DMS79 treated with DMSO at 0.1 percent for 48 hours (cell line): Measurements from ENCODE around the gene GPR15.

ENCODE experiments used
- DNase-seq: peaks from one replicate; lab custom pipeline; 2025; lab: John Stamatoyannopoulos, UW

Gene GPR15

GRCh38 chr3:98530676-98531075, 1.1 kb upstream of the GPR15 start:
- no peak for DNase-seq

GRCh38 chr3:98532275-98532637, 478 bp downstream of the GPR15 start:
- no peak for DNase-seq

GRCh38 chr3:98532709-98533571, 1.2 kb downstream of the GPR15 start:
- no peak for DNase-seq

GRCh38 chr3:98534168-98534567, 2.4 kb downstream of the GPR15 start:
- no peak for DNase-seq

- no peak for DNase-seq
These were observed 3.0 kb downstream of the GPR15 start for GRCh38 chr3:98534734-98535133.

GRCh38 chr3:98536456-98537017, 4.8 kb downstream of the GPR15 start:
- DNase-seq: no peak

- no peak for DNase-seq
These were observed 8.6 kb downstream of the GPR15 start for GRCh38 chr3:98540346-98540745.

- DNase-seq: no peak
These were observed 9.9 kb downstream of the GPR15 start for GRCh38 chr3:98541695-98542094.

GRCh38 chr3:98542623-98543022, 10.8 kb downstream of the GPR15 start:
- DNase-seq: no peak

- DNase-seq: no peak
These were observed 14.2 kb downstream of the GPR15 start for GRCh38 chr3:98545940-98546339.

- DNase-seq: no peak
These were observed 16.8 kb downstream of the GPR15 start for GRCh38 chr3:98548544-98548943.

- no peak for DNase-seq
These were observed 19.1 kb downstream of the GPR15 start for GRCh38 chr3:98550833-98551232.

- no peak for DNase-seq
These were observed 19.5 kb downstream of the GPR15 start for GRCh38 chr3:98551236-98551635.

GRCh38 chr3:98551754-98552153, 20.0 kb downstream of the GPR15 start:
- DNase-seq: no peak

GRCh38 chr3:98552232-98553020, 20.6 kb downstream of the GPR15 start:
- DNase-seq: no peak

- no peak for DNase-seq
These were observed 21.3 kb downstream of the GPR15 start for GRCh38 chr3:98553021-98553563.

GRCh38 chr3:98553753-98554152, 22.0 kb downstream of the GPR15 start:
- no peak for DNase-seq

GRCh38 chr3:98554580-98554979, 22.8 kb downstream of the GPR15 start:
- DNase-seq: no peak

GRCh38 chr3:98555025-98555379, 23.2 kb downstream of the GPR15 start:
- DNase-seq: no peak

GRCh38 chr3:98556164-98557130, 24.7 kb downstream of the GPR15 start:
- no peak for DNase-seq

GRCh38 chr3:98557324-98558010, 25.7 kb downstream of the GPR15 start:
- DNase-seq: no peak
